ENCODE measurements around the gene ELK3.

Gene ELK3

DNA sequence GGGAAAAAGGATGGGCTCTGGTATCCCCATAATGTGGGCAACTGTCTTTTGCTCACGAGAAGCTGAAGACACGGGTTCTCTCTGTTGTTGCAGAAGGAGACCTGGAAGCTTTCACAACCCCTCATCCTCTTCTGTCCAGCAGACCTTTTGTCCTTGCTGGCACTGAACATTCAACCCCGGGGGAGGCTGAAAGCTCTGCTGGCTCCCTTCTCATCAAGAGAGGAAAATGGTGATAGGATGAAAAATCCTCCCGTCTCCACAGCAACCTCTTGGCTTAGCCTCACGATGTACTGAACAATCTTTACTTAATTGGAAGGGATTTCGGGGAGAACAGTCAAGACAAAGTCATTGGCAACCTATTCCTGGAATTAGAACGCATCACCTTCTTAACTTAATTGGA, 39.0 kb downstream of the ELK3 start:
- FAIRE-seq (no peak), DNase-seq (ENCODE audit: insufficient read length, low spot score) (no peak)

DNA sequence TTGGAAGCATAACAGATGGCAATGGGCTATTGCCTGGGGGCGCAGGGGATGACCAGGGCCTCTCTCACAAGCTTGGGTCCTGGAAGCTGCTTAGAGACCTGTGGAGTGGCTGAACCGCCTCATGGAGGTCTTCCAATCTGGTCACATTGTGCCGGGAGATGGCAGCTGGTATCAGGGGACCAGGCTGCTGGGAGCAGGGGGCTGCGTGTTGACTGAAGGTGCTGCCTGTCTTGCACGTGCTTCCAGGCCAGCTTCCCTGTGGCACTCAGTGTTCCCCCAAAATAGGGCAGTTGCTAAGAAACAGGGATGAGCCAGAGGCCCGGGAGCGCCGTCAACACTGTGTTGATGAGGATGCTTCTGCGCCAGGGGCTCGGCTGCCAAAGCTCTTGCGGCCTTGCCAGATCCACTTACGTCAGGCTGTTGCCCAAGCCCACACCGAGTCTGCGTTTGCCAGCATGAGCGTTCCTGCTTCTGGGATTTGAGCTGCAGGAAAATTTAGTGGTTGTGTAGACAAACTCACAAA, 39.8 kb downstream of the ELK3 start:
- no peak for DNase-seq (ENCODE audit: insufficient read length, low spot score)
- FAIRE-seq: no peak

DNA sequence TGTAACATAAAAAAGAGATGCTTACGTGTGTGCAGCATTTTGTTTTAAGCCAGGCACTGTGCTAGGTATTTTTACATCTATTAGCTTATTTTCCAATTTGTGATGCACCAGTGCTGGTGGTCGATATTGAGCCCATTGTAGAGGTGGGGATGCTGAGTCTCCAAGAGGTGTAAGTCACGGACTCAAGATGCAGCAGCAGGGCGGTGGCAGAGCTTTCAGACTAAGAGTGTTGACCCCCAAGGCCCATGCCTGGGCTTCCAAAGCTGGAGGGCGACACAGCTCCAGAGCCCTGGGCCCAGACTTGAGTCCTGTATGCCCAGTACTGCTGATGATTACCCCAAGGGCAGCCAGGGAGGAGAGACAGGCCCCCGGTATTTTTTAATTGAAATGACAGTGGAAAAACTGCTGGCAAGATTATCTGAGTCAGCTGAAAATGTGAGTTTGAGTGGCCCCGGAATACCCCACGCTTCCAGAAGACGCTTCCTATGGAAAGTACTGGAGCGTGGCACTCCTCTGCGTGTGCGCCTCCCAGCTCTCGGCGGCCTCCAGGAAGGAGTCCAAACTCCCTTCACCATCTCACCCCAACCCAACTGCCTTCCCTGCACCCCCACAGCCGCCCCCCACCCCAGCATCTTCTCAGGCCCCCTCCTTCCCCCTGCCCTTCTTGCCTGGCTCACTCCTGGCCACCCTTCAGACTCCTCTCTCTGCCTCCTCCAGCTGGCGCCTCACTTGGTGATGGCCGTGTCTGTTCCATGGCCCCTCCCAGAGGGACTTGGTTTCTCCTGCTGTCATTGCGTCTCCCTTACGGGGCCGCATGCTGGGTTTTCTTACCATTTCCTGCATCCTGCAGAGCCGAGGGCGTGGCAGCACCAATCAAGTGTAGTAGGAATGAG, 40.7 kb downstream of the ELK3 start:
- no peak for FAIRE-seq
- no peak for DNase-seq (ENCODE audit: insufficient read length, low spot score)

DNA sequence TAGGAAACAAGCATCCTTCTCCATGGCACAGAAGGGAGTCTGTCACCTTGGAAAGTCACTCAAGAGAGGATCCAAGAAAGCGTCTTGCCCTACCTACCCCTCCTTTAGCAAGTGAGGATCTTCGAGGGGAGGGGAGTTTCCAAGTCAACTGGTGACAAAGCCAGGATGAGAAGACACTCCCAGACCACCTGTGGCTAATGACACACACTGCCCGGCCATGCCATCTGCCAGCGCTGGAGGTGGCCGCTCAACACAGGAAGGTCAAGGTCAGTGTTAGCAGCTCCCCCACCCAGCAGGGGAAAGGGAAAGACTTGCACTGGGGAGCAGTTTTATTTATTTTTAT, 41.3 kb downstream of the ELK3 start:
- FAIRE-seq (no peak), DNase-seq (ENCODE audit: insufficient read length, low spot score) (no peak)

DNA sequence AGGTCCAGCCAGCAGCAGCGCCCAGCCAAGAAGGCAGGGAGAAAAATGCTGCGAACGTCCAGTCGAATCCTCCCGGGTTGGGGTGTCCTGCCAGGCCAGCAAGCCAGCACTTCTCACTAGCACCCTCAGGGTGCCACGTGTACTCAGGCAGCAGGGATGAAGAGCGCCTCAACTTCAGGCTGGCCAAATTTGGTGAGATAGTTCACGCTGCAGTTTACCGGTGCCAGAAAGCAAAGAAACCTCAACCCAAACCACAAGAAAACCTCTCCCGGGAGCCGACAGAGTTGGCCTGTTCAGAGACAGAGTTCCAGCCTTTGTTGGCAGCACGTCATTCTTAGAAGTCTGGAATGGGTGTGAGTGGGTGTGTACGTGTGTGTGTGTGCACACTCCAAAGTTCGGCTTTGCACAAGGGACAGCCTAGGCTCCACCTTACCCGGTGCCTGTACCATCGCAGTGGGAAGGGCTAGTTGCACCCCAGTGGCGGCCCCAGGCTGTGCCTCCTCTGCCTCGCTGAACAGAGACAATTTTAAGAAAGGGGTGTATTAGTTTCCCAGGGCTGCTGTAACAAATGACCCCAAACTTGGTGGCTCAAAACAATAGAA, 42.1 kb downstream of the ELK3 start:
- FAIRE-seq (no peak), DNase-seq (ENCODE audit: insufficient read length, low spot score) (no peak)

DNA sequence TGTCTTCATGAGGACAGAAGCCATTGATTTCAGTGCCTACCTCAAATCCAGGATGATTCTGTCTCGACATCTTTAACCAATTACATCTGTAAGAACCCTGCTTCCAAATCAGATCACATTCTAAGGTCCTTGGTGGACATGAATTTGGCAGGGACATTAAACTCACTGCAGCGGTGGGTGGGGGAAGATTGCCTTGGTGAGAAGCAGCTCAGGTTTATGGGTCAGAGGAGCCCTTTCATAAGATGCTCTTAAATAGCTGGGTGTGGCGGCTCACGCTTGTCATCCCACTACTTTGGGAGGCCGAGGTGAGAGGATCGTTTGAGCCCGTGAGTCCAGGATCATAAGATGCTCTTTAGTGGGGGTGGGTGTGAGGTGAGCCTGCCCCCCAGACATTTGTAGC, 42.9 kb downstream of the ELK3 start:
- no peak for DNase-seq (ENCODE audit: insufficient read length, low spot score)
- FAIRE-seq: no peak

DNA sequence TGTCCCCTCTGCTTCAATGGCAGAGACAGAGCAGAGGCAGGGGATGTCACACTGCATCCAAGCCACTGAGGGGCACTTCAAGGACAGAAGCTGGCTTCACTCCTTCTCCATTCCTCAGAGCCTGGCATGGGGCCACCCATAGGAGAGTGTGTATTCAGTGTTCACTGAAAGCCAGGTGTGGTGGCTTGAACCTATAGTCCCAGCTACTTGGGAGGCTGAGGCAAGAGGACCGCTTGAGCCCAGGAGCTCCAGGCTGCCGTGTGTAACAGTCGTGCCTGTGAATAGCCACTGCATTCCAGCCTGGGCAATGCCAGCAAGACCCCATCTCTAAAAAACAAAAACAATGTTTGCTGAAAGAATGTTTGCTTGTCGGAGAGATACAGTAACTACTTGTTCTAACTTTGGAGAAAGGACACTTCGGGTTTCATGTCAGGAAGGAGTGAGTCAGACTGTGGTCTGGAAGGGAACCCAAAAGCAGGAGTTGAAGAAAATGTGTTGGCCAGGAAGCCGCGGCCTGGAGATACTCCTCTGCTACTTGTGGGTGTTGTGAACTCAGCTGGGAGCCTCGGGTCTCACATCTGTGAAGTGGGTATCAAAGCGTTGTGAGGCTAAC, 43.4 kb downstream of the ELK3 start:
- FAIRE-seq: no peak
- no peak for DNase-seq (ENCODE audit: insufficient read length, low spot score)

DNA sequence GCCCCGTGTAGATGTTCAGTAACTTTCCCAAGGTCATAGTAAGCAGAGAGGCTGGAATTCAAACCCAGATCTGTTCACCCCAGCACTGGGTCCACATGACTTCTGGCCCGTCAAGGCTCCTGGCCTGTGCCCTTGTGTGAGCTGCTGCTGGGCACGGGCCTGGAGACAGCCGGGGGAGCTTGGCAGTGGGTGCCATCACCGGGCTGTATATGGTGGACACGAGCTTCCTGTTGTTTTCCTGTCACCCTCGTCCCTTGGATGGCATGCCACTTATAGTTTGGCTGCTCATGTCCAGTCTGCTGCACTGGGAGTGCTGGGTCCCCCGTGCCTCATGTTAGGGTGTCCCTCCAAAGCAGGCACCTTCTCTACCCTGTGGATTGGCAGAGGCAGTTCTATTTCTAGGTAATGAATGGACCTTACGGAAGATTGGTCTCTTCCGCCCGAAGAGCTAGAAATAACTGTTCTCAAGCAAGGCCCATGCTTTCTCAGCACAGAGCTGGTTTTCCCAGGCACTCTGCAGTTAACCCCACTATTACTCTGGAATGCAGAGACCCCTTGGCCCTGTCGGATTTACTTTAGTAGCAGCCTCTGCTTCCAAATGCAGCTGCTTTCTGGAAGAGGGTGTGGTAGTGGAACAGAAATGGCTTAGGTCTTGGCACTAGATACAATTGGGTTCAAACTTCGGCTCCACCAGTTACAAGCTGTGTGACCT, 44.3 kb downstream of the ELK3 start:
- no peak for FAIRE-seq

DNA sequence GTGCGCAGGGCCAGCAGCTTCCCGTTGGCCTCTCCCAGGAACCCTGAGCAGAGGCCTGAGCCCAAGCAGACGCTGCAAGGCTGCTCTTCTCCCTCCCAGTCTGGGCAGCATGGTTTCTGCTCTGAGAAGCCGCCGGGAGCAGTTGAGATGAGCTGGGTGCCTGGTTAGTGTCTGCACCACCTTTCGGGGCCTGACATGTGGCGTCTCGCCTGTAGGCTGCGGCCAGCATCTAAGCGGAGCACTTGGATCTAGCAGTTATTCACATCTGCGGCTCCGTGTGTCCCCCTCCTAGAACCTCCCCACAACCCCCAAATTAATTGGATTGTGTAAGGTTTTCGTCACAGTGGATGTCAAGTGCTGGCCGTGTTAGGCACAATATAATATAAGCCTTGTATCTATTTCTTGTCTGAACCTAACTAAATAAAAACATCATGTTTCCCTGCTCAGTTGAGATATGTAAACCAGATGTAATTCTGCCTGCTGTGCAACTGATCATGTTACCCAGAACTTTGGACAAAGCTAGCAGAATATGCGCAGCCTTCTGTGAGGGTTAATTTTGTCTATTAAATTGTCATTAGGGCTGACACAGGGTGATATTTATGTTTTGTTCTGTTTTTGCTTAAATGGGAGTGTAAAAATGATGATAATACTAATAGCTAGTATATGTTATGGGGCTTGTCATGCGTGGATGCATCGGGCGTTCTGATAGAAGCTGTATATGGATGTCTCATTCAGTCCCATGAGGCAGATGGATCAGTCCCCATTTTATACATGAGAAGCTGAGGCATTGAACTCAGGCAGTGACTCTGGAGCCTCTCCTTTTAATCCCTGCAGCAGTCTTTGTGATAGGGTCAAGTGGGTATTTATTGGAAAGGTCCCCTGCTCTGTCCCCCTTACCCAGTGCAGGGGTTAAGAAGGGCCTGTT, 45.8 kb downstream of the ELK3 start:
- DNase-seq (ENCODE audit: insufficient read length, low spot score) (no peak), FAIRE-seq (no peak)

More for the DNA sequence above, 44.3 kb downstream of the ELK3 start:
- DNase-seq (ENCODE audit: insufficient read length, low spot score): no peak

DNA sequence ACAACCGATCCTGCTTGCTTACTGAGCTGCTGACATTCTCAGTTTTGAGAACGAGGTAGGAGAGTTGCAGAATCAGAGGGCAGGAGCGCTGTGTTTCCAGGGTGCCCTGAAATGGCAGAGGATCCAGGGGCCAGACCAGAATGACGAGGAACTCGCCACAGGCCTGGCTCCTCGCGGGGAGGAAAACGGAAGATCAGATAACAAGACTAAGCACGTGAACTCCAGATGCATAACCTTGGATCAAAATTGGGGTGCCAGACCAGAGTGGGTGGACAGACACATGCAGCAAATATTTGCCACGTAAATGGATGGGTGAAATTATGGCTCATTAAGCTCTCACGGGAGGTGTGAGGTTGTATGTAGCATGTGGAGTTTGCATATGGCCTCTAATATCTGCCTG, 46.5 kb downstream of the ELK3 start:
- FAIRE-seq (no peak), DNase-seq (ENCODE audit: insufficient read length, low spot score) (no peak)

DNA sequence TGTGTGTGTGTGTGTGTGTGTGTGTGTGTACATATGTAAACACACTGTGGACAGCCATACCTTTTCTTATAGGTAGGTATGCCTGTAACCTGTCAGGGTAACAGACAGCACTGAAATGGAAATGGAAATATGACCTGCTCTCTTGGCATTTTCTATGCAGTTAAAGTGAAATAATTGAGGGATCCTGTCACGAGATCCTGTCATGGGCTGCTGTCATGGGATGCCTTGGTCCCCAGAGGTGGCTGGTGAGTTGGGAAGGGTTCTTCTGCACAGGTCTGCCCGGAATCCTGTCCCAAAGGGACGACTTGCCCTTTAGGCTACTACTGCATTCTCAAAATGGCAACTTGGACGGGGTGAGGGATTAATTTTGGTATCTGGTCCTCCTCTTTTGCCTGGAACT, 47.3 kb downstream of the ELK3 start:
- DNase-seq (ENCODE audit: insufficient read length, low spot score) (no peak), FAIRE-seq (no peak)

DNA sequence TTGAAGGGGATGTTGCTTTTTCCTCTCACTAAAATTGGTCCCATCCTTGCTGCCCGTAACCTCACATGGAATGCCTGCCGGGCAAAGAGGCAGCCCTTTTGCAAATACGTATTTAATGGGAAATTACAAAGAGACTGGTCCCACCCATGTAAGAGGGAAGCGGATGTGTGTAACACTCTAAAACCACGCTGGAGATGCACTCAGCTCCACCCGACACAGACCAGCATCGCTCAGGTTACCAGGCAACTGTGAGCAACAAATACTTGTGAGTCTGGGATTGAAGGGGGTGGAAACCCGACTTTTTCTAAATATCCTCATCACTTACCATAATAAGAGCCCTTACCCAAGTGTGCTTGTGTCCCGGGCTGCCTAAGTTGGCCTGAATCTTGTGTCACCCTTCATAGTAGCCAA, 47.7 kb downstream of the ELK3 start:
- no peak for FAIRE-seq
- DNase-seq (ENCODE audit: insufficient read length, low spot score): no peak

DNA sequence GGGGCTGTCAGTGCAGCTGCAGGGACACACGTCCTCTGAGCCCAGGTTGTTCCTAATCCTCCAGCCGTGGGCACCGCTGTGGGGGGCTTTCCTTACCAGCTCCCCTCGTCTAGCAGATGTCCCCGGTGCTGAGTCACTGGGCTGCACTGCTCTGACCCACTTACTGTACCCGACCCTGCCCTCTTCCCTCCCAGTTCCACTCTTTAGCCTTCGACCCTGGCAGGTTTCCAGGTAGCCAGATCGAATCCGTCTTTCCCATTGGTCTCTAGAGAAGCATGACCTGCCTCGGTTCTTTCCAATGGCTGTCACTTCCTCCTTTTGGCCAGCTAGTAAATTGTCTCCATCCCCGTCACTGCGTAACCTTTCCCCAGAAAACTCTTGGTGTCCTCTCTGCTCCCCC, 48.4 kb downstream of the ELK3 start:
- no peak for DNase-seq (ENCODE audit: insufficient read length, low spot score)
- FAIRE-seq: no peak

DNA sequence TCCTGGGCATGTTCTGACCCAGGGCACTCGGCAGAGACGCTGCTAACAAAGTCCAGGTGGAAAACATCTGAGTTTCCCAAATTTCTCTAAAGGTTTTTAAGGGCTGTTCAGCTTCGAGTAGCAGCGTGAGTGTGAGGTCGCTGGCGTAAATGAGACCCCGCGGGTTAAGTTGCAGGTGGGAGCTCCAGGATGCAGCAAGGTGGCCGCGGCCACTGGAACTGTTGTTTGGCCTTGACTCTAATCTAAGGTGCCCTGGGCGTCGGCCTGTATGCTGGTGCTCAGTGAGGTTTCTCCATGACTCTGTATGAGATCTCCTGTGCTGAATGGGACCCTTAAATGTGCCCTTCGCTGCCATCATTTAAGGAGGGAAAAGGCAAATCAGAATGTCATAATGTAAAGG, 50.7 kb downstream of the ELK3 start:
- DNase-seq (ENCODE audit: insufficient read length, low spot score): no peak
- FAIRE-seq: no peak

DNA sequence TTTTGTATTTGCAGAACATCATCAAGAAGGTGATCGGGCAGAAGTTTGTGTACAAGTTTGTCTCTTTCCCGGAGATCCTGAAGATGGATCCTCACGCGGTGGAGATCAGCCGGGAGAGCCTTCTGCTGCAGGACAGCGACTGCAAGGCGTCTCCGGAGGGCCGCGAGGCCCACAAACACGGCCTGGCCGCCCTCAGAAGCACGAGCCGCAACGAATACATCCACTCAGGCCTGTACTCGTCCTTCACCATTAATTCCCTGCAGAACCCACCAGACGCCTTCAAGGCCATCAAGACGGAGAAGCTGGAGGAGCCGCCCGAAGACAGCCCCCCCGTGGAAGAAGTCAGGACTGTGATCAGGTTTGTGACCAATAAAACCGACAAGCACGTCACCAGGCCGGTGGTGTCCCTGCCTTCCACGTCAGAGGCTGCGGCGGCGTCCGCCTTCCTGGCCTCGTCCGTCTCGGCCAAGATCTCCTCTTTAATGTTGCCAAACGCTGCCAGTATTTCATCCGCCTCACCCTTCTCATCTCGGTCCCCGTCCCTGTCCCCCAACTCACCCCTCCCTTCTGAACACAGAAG, 52.8 kb downstream of the ELK3 start:
- FAIRE-seq: no peak

DNA sequence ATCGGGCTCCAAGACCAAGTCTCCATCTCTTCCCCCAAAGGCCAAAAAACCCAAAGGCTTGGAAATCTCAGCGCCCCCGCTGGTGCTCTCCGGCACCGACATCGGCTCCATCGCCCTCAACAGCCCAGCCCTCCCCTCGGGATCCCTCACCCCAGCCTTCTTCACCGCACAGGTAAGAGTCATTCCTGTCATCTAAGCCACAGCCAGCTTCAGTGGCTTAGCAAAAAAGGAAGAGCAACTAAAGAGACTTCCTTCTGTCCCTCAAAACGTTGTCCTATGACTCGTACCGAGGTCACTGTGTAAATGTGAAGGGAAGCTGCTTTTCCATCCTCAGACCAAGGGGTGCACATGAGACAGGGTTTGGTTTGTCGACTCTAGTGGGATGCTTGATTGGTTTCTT, 53.4 kb downstream of the ELK3 start:
- FAIRE-seq: no peak
- no peak for DNase-seq (ENCODE audit: insufficient read length, low spot score)

More for the DNA sequence above, 52.8 kb downstream of the ELK3 start:
- DNase-seq (ENCODE audit: insufficient read length, low spot score): no peak

DNA sequence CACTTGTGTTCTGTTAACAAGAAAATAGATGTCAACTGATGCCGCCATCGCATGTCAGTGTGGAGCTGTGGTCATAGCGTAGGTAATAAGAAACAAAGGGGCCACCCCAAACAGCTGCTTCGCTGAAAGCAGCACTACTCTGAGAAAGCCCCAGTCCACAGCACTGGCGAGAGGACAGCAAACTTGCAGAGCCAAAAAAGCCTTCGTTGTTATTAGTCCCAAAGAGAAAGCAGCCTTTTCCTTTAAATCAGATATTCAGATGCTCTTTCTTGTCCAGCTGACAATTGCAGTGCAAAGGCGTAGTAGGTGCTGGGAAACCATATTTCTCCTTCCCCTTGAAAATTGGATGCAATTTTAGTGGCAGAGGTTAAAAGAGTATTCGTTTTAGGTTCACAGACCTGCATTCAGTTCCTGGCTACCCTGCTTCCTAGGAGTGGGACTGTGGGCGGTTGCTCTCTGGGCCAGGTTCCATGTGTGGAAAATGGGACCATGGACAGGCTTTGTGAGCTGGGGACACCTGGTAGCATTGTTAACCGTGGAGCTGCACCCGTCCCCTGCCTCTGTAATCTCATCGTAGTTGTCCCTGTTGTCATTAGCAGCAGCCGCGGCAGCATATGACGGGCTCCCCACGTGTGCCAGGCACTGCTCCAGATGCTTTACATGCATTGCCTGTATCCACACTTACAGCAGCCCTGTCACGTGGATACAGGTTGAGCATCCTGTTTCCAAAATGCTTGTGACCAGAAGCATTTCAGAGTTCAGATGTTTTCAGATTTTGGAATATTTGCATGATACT, 54.2 kb downstream of the ELK3 start:
- no peak for FAIRE-seq
- DNase-seq (ENCODE audit: insufficient read length, low spot score): no peak

DNA sequence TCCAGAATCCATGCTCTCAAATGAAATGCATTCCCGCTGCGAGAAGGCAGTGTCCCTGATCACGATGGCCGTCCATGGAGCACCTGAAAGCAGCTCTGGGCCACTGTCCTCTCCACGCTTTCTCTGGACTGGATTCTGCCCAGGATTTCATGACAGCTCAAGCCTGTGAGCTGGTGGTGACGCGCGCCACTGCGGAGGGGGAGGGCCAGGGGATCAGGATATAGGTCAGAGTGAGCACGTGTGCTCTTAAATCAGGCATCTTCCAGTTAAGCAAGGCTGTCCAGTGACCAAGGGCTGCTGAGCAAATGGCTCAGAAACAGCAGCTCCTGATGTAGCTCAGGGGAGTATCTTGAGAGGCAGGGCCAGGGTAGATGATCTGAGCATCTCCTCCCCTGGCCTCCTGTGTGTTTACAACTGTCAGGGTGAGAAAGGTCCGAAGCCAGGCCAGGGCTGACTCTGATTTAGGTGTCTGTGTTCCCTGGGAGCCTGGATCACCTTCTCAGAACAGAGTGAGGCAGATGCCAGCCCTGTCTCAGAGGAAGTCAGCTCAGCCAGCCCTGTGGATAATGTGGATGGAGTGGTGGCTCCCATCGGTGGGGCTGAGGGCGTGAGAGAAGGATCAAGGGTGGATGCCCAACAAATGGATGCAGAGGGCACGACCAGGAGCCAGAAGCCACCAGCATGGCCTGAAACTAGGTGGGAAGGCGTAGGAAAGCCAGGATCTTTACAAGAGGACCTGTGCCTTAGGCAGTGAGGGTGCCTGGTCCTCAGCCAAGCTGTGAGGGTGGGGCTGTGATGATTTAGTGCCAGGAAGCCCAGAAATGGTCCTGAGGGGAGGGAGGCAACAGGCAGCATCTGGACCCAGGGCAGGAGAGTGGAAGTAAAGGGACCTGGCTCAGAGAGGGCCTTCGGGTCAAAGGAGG, 55.3 kb downstream of the ELK3 start:
- FAIRE-seq (no peak), DNase-seq (ENCODE audit: insufficient read length, low spot score) (no peak)

Measured in GM19239 (cell line).